Stomach (tissue), 9 donors: ENCODE measurements around the gene PREPL. TPM values are rescaled to one million over a fixed set of nuclear protein-coding genes. Genes with fewer than 3 reads are reported as not detected.

Source experiments
- DNase-seq, 2 donors: peaks; one replicate each; pipeline versions ENCODE4 v3.0.0 to v3.0.0-alpha.2; 2013 to 2019
- H3K27ac ChIP-seq, 5 donors: fragments of 200-600 bp in 4 of 5; sonication (generic) in 4 of 5; one replicate each; pipeline ENCODE4 v1.5.1; 2013 to 2019; ENCODE audit warnings: mild to moderate bottlenecking in 1 of 5, moderate library complexity in 1 of 5
- H3K27me3 ChIP-seq, 3 donors: fragments of 200-600 bp; sonication (generic); one replicate each; pipeline ENCODE4 v1.5.1; 2017 to 2019; ENCODE audit warnings: mixed run types in 1 of 3
- H3K36me3 ChIP-seq, 4 donors: fragments of 200-600 bp; sonication (generic); 1 replicate in 3 of 4; 2 replicates in 1 of 4; pipeline ENCODE4 v1.5.1; 2016 to 2019
- H3K4me1 ChIP-seq, 4 donors: fragments of 200-600 bp; sonication (generic); one replicate each; pipeline ENCODE4 v1.5.1; 2016 to 2019
- H3K4me3 ChIP-seq, 4 donors: fragments of 200-600 bp; sonication (generic) in 3 of 4; one replicate each; pipeline ENCODE4 v1.5.1; 2016 to 2019; ENCODE audit warnings: mild to moderate bottlenecking in 1 of 4
- H3K9me3 ChIP-seq, 4 donors: fragments of 200-600 bp; sonication (generic); one replicate each; pipeline ENCODE4 v1.5.1; 2016 to 2019
- EP300 ChIP-seq: sonication (generic); formaldehyde crosslinking; IDR thresholded peaks from one replicate; pipeline ENCODE4 v1.6.1; 2017; ENCODE audit warnings: antibody characterized with exemption
- POLR2A ChIP-seq, 4 donors: fragments of 450-650 bp; IDR thresholded peaks; one replicate each; pipeline ENCODE4 v1.6.1; 2016; ENCODE audit warnings: antibody characterized with exemption in 4 of 4, control low read depth in 2 of 4, mild to moderate bottlenecking in 1 of 4, moderate library complexity in 1 of 4
- POLR2AphosphoS5 ChIP-seq, 3 donors: sonication (generic); formaldehyde crosslinking; IDR thresholded peaks; one replicate each; pipeline ENCODE4 v1.6.1; 2016; ENCODE audit warnings: antibody characterized with exemption in 3 of 3
- WGBS, 5 donors: extraction: QIAGEN DNeasy Blood & Tissue Kit in 3 of 5; methylation state at CpG; one replicate each; pipeline versions ENCODE4 v1.1.5 to v1.1.7; 2013 to 2018; 5-methylcytosine and 5-hydroxymethylcytosine counted together
- intact Hi-C: fragments of 100-400 bp; cut with DNase I; formaldehyde crosslinking; loops from one replicate; pipeline ENCODE4 v1.15.1; 2023; ENCODE audit warnings: low total_unique reads
- polyA plus RNA-seq, 3 donors: library from polyadenylated mRNA; stranded (reverse); fragments of 200-250 nt; gene quantifications; one replicate each; pipeline ENCODE4 v1.2.3, GENCODE V29; 2013
- total RNA-seq, 5 donors: library from RNA; depleted of rRNA; stranded (reverse); fragments of >200 nt; gene quantifications; one replicate each; pipeline versions ENCODE4 v1.1.0 to v1.2.3, GENCODE V29; 2014 to 2016
- TF ChIP-seq, protein P1 (sequence below), 7 experiments: fragments of 450-650 bp in 4 of 7; fragments of 200-600 bp in 3 of 7; sonication (generic) in 3 of 7; IDR thresholded peaks; one replicate each; pipeline ENCODE4 v1.5.1; 2016 to 2019; ENCODE audit warnings: antibody characterized with exemption in 7 of 7, control low read depth in 2 of 7, mild to moderate bottlenecking in 1 of 7
- donor health status: healthy with polysubstance abuse.
- donor health status: Bipolar disorder and iron deficiency.
- donor health status: healthy.

Gene PREPL
- total and polyA plus RNA-seq, 8 donors, result 8.1 to 65.0 (median 21.8) TPM

DNA sequence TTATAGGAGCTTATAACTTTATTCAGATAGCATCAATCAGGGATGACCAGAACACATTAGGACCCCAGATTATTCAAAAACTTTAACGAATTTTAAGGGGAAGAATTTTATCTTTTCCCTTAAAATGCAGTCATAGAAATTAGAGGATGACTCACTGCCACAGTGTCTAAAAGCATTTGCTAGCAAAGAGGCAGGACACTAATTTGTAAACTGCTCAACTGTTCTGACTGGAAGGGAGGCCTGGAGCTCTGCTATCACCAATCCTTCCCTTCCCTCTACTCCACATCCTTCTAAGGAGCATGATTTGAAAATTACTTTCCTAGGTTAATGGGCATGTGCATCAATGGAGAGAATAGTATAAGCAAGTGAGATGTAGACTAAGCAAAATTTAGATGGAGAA lies 40.5 kb downstream of the PREPL start:
- intact Hi-C loops, result no loop called here
- TF ChIP-seq POLR2AphosphoS5 (IDR thresholded peaks at IDR 0.05), result no peak
- no peak for TF ChIP-seq EP300
- no peak for TF ChIP-seq POLR2A (IDR thresholded peaks at IDR 0.05)
- TF ChIP-seq, protein P1, sequence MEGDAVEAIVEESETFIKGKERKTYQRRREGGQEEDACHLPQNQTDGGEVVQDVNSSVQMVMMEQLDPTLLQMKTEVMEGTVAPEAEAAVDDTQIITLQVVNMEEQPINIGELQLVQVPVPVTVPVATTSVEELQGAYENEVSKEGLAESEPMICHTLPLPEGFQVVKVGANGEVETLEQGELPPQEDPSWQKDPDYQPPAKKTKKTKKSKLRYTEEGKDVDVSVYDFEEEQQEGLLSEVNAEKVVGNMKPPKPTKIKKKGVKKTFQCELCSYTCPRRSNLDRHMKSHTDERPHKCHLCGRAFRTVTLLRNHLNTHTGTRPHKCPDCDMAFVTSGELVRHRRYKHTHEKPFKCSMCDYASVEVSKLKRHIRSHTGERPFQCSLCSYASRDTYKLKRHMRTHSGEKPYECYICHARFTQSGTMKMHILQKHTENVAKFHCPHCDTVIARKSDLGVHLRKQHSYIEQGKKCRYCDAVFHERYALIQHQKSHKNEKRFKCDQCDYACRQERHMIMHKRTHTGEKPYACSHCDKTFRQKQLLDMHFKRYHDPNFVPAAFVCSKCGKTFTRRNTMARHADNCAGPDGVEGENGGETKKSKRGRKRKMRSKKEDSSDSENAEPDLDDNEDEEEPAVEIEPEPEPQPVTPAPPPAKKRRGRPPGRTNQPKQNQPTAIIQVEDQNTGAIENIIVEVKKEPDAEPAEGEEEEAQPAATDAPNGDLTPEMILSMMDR (IDR thresholded peaks at IDR 0.05), result no peak
- H3K27ac ChIP-seq, result no peak overlapping the region
- no peaks in the 10 kb centered on the region for H3K9me3 ChIP-seq
- H3K4me3 ChIP-seq, result no peak overlapping the region
- H3K36me3 ChIP-seq, result peaks cover 32 to 90% (median 77%) of the 10 kb centered on the region in 4 donors
- no peak for DNase-seq
- 81 to 89% (median 85%) methylated on average over 1 of the region's 1 CpG for WGBS, 5 donors
- H3K4me1 ChIP-seq, result peaks cover 7 to 17% (median 12%) of the 10 kb centered on the region in 4 donors
- H3K27me3 ChIP-seq, result no peaks in the 10 kb centered on the region

DNA sequence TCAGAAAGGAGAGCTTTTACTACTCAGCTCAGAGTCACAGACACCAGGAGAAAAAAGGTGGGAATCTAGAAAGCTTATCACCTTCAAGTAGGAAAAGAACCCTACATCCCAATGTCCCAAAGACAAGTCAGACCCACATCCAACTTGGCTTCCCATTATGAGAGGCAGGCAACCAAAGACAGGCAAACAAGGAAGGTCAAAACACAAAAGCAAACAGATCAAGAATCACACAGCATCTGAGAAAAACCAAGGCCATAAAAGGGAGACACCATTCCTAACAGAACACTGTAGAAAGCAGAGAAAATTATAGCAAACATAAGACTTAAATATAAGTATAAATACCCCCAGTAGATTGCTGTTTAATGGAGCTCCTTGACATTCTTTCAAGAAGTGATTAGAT lies 45.3 kb downstream of the PREPL start:
- intact Hi-C loops, result no loop called here
- TF ChIP-seq EP300, result no peak
- Histone ChIP-seq H3K4me3 (no peak overlapping the region), H3K27ac (no peak overlapping the region), H3K9me3 (peaks cover 0 to 13% (median 5%) of the 10 kb centered on the region in 4 donors), H3K4me1 (no peaks in the 10 kb centered on the region), H3K27me3 (no peaks in the 10 kb centered on the region), H3K36me3 (peaks cover 12 to 87% (median 86%) of the 10 kb centered on the region in 4 donors)
- DNase-seq, result no peak

DNA sequence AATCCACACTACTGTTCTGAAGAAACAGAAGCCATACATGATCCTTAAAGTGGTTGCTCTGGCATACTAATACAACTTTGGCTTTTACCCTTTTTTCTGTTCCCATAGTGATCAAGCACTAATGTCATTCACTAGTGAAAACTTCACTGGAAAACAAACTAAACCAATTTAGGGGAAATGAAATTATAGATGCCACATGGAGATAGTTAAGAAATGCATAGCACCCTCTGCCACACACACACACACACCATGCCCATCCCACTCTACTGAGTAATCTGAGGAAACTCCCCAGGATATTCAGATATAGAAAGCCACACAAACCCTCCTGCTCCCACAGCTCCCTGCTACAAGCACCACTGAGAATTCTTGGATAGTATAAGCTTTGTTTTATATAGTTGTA lies 46.9 kb downstream of the PREPL start:
- H3K36me3 ChIP-seq, result peaks cover 0 to 82% (median 73%) of the 10 kb centered on the region in 4 donors
- H3K4me3 ChIP-seq, result no peak overlapping the region
- peaks cover 6 to 29% (median 21%) of the 10 kb centered on the region in 4 donors for H3K9me3 ChIP-seq
- H3K27me3 ChIP-seq, result no peaks in the 10 kb centered on the region
- H3K27ac ChIP-seq, result no peak overlapping the region
- no peak for TF ChIP-seq EP300
- no peak for TF ChIP-seq POLR2A (IDR thresholded peaks at IDR 0.05)
- TF ChIP-seq, protein P1 (IDR thresholded peaks at IDR 0.05), result no peak
- TF ChIP-seq POLR2AphosphoS5 (IDR thresholded peaks at IDR 0.05), result no peak
- no peaks in the 10 kb centered on the region for H3K4me1 ChIP-seq
- intact Hi-C loops, result no loop called here
- DNase-seq, result no peak

DNA sequence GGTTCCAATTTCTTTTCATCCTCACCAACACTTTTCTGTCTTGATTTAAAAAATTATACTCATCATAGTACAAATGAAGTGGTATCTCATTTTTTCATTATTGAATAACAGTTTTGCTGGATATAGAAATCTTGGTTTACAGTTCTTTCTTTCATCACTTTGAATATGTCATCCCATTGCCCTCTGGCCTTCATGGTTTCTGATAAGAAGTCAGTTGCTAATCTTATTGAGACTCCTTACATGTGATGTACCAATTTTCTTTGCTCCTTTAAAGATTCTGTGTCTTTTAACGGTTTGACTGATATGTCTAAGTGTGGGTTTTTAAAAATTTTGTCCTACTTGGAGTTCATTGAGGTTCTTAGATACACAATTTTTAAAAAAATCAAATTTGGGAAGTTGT lies 51.0 kb downstream of the PREPL start:
- no peak overlapping the region for H3K27ac ChIP-seq
- intact Hi-C loops, result no loop called here
- 96 to 100% (median 97%) methylated on average over 1 of the region's 1 CpG for WGBS, 5 donors
- H3K9me3 ChIP-seq, result peaks cover 6 to 34% (median 23%) of the 10 kb centered on the region in 4 donors
- H3K36me3 ChIP-seq, result peaks cover 0 to 54% (median 41%) of the 10 kb centered on the region in 4 donors
- no peak for DNase-seq
- TF ChIP-seq POLR2A (IDR thresholded peaks at IDR 0.05), result no peak
- TF ChIP-seq, protein P1 (IDR thresholded peaks at IDR 0.05), result no peak
- TF ChIP-seq EP300, result no peak
- no peak for TF ChIP-seq POLR2AphosphoS5 (IDR thresholded peaks at IDR 0.05)
- H3K4me1 ChIP-seq, result no peaks in the 10 kb centered on the region
- H3K27me3 ChIP-seq, result no peaks in the 10 kb centered on the region
- no peak overlapping the region for H3K4me3 ChIP-seq

DNA sequence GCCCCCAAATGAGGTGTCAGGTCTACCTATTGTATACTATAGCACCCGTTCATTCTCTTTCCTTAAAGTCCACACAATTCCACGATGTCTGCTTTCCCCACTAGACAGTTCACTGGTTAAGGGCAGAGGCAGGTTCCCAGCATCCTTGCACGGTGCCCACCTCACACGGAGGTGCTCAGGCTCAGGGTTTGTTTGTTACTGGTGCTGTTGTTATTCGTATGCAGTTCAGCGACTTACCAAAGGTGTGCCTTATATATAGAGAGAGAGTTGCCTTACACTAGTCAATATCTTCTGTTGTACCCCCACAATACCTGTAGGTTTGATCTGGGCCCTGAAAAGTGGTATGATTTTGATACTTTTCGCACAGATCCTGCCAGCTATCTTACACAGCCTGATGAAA lies 55.4 kb downstream of the PREPL start:
- H3K4me1 ChIP-seq, result no peaks in the 10 kb centered on the region
- DNase-seq, result no peak
- H3K4me3 ChIP-seq, result no peak overlapping the region
- H3K27ac ChIP-seq, result no peak overlapping the region
- intact Hi-C loops, result no loop called here
- TF ChIP-seq, protein P1 (IDR thresholded peaks at IDR 0.05), result no peak
- TF ChIP-seq POLR2AphosphoS5 (IDR thresholded peaks at IDR 0.05) (no peak), EP300 (no peak), POLR2A (IDR thresholded peaks at IDR 0.05) (no peak)
- H3K27me3 ChIP-seq, result no peaks in the 10 kb centered on the region
- WGBS, 5 donors, result 77 to 81% (median 79%) methylated on average over 7 of the region's 7 CpGs
- peaks cover 0 to 10% (median 1%) of the 10 kb centered on the region in 4 donors for H3K36me3 ChIP-seq
- peaks cover 6 to 20% (median 17%) of the 10 kb centered on the region in 4 donors for H3K9me3 ChIP-seq
